GM18867 (cell line): ENCODE results near the gene UBP1.
"Not testable (repeated sequence)": the region's sequence is repeated elsewhere in the genome, so short reads cannot be mapped to it uniquely, and the experiment has no call there.

ENCODE experiments used
- ATAC-seq: cut with Tn5 transposase; IDR thresholded peaks from one replicate; pipeline ENCODE4 v1.9.1; 2021; ENCODE audit warnings: mild to moderate bottlenecking, moderate library complexity; ENCODE audit not compliant: unreplicated experiment

Gene UBP1

GRCh38 chr3:33437556-33438283, 2.5 kb downstream of the UBP1 start:
- ATAC-seq: no peak

GRCh38 chr3:33433843-33434242, 6.4 kb downstream of the UBP1 start:
- no peak for ATAC-seq

DNA sequence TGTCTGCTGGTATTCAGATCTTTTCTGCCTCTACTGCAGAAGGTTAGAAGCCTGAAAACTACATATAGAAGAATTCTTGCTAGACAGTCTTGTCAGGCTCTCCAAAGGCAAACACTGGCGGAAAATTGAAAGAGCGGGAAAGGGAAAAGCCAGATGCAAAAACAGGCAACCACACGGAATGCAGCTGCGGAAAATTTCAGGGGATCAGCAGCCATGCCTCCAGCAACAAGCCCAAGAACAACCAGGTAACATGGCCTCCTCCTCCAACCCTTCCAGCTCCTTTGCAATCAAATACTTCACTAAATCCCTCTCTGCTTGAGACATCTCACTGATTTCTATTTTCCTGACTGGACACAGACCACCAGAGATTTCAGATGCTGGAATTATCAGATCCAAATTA, 9.6 kb downstream of the UBP1 start:
- ATAC-seq: no peak

- no peak for ATAC-seq
Measured at GRCh38 chr3:33430061-33430460, 10.1 kb downstream of the UBP1 start.

- not testable (repeated sequence) for ATAC-seq
Measured at GRCh38 chr3:33429306-33429705, 10.9 kb downstream of the UBP1 start.

DNA sequence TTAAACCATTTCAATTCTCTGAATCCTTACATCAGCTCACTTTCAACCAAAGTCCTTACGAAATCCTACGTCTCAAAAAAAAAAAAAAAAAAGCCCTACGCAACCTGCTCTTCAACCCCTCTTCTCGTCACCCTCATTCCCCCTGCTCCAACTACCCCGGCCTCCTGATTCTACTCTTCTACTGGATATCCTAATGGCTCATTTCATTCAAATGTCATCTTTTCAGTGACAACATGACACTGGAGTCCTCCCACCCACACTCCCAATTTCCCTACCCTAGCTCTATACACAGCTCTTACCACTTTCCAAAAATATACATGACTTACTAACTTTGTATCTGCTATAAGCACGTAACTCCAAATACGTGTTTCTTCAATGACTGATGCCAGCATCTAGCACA, 11.5 kb downstream of the UBP1 start:
- ATAC-seq: no peak

DNA sequence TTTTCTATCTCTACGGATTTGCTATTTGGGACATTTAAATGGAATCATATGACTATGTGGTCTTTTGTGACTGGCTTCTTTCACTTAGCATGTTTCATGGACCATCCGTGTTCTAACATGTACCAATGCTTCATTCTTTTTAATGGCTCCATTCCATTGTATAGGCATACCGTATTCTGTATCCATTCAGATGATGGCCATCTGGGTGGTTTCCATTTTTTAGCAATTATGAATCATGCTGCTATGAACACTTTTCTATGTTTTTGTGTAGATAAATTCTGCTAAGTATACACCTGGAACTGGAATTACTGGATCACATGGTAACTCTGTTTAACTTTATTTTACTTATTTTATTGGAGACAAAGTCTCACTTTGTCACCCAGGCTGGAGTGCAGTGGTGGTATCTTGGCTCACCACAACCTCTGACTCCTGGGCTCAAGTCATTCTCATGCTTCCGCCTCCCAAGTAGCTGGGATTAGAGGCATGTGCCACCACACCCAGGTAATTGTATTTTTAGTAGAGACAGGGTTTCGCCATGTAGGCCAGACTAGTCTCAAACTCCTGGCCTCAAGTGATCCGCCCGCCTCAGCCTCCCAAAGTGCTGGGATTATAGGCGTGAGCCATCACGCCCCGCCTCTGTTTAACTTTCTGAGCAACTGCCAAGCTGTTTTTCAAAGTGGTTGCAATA, 13.4 kb downstream of the UBP1 start:
- ATAC-seq: no peak

DNA sequence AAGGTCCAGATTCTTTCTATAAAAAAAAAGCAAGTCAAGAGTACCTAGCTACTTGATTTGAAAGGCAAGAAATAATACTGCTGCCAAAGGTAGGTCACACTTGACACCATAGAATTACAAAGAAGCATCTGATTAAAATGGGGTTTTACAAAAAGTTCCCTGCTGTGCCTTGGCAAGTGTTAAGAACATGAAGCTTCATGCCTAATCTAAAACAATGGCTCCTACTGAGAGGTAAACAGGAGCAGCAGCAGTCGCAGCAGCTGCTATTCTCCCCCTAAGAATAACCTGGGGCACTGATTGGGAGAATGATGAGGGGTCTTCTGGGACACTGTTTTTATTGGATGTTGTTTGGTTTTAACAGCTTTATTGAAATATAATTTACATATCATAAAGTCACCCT, 14.1 kb downstream of the UBP1 start:
- ATAC-seq: no peak

GRCh38 chr3:33425453-33425852, 14.8 kb downstream of the UBP1 start:
- ATAC-seq: no peak

GRCh38 chr3:33424606-33425452, 15.4 kb downstream of the UBP1 start:
- no peak for ATAC-seq

DNA sequence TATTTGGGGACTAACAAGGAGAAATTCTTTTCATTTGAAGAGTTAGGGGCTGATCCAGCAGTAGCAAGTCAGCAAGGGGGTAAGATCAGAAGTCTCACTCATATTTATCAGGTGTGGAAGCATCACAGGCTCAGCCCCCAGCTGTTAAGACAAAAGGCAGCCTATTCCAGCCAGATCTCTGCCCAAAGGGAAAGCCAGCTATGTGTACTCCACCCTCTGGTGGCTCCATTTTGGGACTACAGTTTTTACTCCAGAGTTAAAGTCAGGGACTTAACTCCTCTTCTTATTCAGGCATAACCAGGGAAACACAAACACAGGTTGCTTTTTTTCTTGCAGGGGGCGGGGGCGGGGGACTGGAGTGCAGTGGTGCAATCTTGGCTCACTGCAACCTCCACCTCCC, 19.2 kb downstream of the UBP1 start:
- ATAC-seq: no peak

DNA sequence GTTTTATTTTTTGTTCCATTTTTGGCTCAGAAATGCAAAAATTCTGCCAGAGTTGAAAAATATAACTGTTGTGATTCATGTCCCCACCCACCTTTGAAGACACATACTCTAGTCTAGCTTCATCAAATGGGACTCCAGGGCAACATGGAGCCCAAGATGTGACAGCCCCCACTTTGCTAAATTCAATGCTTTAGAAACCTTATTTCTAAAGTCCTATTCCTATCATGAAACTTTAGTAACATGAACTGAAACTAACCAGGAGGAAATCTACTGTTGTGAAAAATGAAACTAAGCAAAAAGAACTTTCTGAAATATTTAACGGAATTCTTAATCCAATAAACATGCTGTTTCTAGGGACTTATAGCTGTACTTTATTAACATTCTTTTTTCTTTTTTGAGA, 20.3 kb downstream of the UBP1 start:
- no peak for ATAC-seq

DNA sequence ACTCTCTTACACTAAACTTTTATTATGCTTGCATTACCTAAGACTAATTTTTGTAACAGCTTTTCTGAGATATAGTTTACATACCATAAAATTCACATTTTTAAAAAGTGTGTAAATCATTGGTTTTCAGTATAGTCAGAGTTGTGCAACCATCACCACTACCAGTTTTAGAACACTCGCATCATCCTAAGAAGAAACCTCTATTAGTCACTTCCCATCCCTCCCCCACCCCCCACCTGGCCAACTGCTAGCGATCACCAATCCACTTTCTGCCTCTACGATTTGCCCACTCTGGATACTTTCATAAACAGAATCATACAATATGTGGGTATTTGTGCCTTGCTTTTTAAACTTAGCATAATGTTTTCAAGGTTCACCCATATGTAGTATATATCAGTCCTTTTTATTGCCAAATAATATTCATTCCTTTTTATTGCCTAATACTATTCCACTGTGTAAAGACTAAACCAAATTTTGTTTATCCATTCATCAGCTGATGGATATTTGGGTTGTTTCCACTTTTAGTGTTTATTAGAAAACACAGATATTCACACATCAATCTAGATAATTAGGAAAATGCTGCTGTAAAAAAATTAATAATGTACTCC, 23.0 kb downstream of the UBP1 start:
- ATAC-seq: no peak

DNA sequence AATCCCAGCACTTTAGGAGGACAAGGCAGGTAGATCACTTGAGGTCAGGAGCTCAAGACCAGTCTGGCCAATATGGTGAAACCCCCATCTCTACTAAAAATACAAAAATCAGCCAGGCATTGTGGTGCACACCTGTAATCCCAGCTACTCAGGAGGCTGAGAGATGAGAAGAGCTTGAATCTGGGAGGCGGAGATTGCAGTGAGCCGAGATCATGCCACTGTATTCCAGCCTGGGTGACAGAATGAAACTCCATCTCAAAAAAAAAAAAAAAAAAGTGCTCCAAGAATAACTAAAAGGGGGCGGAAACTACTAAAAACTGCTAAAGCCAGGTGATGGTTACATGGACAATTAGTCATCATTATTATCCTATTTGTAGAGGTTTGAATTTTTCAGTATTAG, 29.4 kb downstream of the UBP1 start:
- ATAC-seq: not testable (repeated sequence)

DNA sequence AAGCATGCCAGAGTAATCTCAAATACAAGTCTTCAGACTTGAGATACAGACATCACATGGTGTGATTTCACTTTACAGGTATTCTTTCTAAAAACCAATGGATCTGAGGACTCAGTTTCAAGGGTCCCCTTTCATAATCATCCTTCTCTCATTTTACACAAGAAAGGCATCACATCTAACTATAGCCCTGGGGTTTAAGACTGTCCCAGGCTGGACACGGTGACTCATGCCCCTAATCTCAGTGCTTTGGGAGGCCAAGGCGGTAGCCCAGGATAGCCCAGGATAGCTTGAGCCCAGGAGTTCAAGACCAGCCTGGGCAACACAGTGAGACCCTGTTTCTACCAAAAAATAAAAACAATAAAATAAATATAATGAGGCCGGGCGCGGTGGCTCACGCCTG, 36.4 kb downstream of the UBP1 start:
- no peak for ATAC-seq

- ATAC-seq: no peak
Measured at GRCh38 chr3:33402936-33403335, 37.3 kb downstream of the UBP1 start.

DNA sequence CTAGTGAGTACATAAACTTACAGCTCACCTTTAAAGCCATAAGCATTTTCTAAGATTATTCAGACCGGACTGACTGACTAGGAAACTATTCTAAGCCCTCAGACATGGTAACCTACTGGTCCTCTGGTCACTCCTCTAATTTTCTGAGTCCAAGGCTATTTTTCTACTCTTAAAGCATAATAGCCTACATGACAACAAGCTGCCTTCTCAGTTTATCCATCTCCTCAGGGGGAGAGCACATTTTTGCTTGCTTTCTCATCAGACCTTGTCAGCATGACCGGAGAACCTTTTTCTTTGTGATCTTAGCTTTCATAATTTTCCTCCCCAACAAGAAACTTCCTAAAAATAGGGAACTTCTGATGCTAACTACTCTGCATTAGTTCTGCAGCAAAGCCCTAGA, 38.4 kb downstream of the UBP1 start:
- no peak for ATAC-seq

- ATAC-seq: no peak
Measured at GRCh38 chr3:33398410-33398809, 41.8 kb downstream of the UBP1 start.

DNA sequence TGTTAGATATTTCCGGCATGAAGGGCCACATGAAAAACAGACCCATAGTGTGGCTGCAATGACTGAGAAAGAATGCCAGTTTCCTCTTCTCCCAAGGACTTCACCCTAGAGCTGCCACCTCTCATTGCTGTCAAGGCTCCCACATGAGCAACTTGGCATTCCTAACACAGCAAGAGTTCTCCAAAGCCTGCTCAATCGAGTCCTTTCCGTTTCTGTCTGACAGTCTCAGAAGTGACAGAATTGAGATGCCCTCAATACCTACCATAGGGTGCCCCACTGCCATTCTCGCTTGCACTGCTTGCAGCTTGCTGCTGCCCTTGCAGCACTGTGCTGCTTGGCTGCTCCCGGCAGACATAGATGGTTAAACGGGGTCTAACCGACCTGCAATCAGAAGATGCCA, 44.3 kb downstream of the UBP1 start:
- ATAC-seq: no peak

GRCh38 chr3:33394403-33395054, 45.7 kb downstream of the UBP1 start:
- no peak for ATAC-seq

DNA sequence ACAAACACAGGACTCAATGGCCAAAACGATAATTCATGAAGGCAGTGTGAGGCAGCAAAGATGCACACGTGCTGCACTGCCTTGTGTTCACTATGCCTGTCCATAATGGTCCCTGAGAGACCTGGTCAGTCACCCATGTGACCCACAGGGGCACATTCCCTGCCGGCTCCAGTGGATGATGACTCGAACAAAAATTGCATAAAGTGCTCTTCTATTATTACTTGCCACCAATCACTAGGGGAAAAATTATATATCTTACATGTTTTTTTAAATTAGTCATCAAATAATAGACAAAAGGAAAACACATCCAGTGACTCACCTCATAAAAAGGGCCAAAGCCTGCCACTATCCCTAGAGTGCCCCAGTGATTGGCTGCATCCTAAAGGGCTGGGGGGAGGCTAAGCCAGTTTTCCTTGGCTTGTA, 47.5 kb downstream of the UBP1 start:
- no peak for ATAC-seq
